HG02798 (cell line): ENCODE results near the gene UBAC1.
"Not testable (repeated sequence)": the region's sequence is repeated elsewhere in the genome, so short reads cannot be mapped to it uniquely, and the experiment has no call there.

Experiments used
- ATAC-seq: cut with Tn5 transposase; IDR thresholded peaks from one replicate; pipeline ENCODE4 v1.9.1; 2021; ENCODE audit warnings: mild to moderate bottlenecking; ENCODE audit not compliant: unreplicated experiment, poor library complexity

UBAC1 gene

DNA sequence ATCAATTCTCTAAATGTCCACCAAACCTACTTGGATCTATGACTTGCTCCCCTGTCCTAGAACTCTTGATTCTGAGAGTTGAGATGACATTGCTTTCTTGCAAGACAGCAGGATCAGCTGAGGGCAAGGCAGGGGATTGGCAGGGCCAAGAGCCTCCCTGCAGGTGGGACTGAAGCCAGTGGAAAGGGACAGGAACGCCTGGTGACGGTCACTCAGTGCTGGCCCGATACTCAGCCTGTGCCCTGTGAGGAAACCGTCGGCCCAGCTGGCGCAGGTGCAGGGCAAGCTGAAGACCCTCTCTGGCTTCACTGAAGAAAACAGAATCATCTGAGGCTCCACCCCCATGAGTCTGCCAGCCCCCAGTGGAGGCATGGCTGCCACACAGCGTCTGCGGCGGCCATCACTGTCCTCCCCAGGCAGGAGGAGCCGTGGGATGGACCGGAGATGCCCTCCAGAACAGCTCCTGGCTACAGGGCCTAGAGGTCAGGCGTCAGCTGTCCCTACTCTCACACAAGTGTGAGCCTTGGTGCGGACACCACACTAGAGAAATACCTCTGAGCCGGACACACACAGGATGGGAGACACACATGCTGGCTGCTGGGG is 14.7 kb downstream of the UBAC1 start:
- ATAC-seq: no peak

- no peak for ATAC-seq
These were observed 15.2 kb downstream of the UBAC1 start for GRCh38 chr9:135945969-135946368.

DNA sequence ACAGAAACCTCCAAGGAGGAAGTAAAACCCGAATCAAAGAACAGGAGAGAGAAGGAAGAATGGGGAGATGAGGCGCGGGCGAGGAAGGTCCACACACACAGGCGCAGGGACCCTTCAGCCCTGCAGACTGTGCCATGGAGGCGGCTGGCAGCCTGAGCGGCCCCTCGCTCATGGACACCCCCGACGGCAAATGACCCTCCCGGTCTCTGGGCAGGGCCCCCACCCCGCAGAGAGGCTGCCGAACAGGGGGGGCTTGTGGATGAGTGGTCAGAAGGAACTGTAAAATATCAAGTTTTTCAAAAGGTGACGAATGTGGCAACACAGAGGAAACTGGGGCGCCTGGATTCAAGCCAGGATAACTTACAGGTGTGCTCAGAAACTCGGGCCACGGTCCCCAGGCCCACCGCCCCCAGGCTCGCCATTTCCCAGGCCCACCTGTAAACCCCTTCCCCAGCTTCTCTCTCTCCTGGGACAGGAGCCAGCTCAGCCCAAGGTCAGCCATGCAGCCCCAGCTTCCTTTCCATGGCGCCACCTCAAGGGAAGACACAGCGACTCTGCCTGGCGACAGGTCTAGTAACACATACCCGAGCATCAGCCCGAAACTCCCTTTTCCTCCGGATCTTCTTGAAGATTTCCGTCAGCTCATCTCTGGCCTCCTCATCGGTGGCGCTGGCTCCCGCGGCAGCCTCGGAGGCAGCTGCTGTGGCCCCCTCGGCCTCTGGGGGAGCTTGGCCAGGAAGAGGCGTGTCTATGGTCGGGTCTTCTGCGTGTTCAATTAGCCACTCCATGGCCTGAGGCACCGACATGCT is 16.5 kb downstream of the UBAC1 start:
- no peak for ATAC-seq

DNA sequence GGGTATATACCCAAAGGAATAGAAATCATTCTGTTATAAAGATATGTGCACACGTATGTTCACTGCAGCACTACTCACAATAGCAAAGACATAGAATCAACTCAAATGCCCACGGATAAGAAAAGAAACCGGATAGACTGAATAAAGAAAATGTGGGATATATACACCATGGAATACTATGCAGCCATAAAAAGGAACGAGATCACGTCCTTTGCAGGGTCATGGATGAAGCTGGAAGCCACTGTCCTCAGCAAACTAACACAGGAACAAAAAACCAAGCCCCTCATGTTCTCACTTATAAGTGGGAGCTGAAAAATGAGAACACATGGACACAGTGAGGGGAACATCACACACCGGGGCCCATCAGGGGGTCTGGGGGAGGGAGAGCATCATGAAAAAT is 17.6 kb downstream of the UBAC1 start:
- not testable (repeated sequence) for ATAC-seq

DNA sequence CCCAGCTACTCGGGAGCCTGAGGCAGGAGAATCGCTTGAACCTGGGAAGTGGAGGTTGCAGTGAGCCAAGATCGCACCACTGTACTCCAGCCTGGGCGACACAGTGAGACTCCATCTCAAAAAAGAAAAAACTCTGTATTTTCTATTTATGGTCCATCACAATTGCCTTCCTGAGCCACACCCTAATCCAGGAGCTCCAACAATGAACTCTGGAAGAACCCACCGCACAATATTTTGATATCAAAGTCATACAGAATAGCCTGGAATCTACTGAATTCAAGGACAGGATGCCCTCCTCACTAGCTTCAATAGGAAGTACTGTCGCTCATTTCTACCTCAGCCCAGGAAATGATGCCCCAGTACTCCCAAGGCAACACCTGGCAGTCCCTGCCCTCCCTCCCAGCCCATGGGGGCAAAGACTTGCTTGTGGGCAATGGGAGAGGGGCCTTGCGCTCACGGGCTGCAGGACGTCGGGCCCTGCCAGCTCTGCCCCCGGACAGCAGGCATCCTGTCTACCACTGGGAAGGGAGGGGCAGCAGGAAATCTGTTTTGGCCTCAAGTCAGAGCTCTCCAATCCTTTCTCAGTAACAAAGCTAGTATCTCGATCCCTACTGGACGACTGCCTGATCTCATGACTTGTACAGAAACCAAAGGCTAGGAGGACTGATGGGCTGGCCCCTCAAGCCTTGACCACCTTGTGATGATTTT is 19.7 kb downstream of the UBAC1 start:
- ATAC-seq: no peak

- ATAC-seq: no peak
These were observed 21.6 kb downstream of the UBAC1 start for GRCh38 chr9:135939351-135940265.

DNA sequence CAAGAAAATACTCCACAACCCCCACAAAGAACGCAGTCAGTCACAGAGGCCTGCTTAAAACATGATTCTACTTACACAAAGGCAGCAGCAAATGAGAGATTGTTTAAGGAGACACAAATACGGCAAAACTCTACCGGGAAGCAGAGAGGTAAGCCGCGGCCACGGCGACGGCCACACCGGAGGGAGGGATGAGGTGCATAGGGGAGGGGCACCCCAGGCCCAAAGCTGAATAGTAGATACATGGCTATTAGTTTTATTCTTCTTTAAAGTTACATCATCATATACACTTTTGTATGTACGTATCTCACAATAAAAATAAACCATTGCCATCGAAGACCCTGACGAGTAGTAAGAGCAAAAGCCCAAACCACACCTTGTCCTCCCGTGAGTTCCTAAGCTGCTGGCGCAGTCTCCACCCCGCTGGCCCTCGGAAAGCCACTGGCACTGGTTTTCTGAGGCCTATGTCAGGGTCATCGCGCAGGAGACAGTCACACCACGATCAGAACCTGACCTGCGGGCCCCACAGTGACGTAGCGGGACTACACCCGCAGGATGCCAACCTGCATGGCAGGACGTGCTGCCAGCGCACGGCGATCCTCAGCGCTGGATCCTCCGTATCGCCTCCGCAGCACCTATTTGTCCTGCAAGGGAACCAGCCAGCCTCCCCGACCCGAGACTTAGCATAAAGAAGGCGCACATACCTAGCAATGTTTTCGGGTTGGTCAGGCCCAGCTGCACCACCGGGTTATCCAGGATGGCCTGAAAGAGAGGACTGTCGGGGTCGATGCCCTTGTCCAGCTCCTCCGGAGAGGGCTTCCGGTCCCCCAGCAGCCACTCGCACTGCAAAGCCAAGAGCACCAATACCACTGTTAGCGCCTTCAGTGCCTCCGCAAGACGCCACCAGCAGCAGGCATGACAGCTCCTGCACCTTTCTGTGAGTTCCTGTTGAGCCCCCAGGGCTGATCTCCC is 23.4 kb downstream of the UBAC1 start:
- no peak for ATAC-seq

GRCh38 chr9:135933114-135933513 is 28.1 kb downstream of the UBAC1 start:
- no peak for ATAC-seq

- no peak for ATAC-seq
These were observed 28.5 kb downstream of the UBAC1 start for GRCh38 chr9:135932656-135933055.

DNA sequence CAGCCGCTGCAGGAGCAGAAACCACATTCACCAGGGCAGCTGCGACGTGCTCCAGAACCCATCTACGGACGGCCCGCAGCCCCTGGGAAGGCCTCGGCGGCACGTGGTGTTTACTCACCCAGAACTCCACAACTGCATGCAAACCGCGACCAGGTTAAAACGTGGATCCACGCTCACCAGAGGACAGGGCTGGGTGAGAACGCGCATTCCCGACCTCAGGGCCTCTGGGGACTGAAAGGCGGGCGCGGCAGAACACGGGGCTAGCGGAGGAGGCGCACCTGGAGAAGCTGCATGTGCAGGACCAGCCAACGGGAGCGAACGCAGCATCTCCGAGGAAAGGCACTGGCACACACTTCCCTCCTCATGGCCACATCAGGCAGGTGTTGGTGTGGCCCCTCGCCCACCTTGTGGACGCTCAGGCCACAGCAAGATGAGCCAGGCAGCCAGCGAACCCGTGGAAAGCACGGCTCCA is 29.8 kb downstream of the UBAC1 start:
- no peak for ATAC-seq

- ATAC-seq: no peak
These were observed 30.5 kb downstream of the UBAC1 start for GRCh38 chr9:135930446-135931345.

- ATAC-seq: no peak
These were observed 31.3 kb downstream of the UBAC1 start for GRCh38 chr9:135929656-135930445.

DNA sequence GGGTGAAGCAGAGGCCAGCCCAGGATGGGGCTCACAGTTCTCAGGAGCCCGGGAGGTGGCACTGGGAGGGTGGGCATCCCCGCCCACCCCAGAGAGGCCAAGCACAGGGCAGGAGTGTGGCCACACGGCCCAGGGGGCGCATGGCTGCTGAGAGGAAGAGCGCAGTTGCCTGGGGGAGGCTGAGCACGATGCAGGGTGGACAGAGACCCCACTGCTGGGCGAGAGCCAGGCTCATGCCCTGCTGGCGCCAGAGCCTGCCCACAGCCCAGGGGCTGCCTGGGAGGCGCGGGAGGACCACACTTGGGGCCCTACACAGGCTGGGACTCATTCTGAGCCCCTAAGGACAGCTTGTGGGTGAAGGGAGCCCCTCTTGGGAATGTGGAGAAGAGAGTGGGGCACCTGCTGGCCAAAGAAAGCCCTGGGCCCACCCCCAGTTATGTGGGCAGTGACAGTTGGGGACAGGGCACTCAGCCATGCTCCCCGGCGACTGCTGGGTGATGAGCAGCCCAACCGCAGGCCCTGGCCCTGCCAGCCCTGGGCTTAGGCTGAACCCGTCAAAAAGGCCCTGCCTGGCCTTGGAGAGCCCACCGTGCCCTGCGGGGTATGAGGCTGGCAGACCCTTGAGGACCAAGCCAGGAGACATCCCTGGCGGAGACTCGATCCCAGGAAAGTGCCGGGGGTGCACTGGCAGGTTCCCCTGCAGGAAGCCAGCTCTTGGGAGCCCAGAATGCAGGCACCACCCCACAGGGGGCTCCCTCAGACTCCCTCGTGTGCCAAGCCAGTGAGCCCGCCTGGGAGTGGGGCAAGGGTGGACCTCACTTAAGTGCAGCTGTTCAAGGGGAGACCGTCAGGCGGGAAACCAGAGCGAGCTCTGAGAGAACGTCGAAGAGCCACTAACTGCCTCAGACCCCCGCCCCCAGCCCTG is 32.2 kb downstream of the UBAC1 start:
- ATAC-seq: no peak

- ATAC-seq: no peak
These were observed 33.0 kb downstream of the UBAC1 start for GRCh38 chr9:135928074-135928730.

DNA sequence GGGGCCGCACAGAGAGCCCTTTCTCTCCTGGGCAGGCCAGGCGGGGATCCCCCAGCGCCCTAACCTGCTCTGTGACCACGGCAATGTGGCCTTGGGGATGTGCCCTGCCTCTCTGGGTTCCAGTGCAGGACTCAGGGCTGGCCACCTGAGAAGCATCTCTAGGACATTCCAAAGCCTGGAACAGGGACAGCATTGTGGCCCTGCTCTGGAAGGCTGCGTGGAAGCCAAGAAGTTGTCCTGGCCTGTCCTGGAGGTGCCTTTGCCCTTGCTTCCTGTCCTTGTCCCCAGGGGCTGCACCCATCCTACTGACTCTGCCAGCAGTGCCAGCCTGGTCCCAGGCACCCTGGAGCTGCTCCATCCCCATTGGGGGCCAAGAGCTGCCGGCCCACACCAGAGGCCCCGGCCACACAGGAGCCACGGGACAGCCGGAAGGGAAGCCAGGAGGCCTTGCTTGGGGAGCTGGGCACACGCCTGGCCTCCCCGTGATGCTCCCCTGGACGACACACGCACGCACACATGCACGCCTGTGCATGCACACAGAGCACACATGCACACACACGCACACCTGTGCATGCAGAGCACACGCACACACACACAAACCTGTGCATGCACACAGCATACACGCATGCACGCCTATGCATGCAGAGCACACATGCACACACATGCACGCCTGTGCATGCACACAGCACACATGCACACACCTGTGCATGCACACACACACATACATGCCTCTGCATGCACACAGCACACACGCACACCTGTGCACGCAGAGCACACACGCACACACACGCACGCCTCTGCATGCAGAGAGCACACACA is 33.8 kb downstream of the UBAC1 start:
- no peak for ATAC-seq
